Psoas muscle (tissue), 8 donors: ENCODE results near the gene MLKL. TPM values are rescaled to one million over a fixed set of nuclear protein-coding genes. Genes with fewer than 3 reads are reported as not detected.

Source experiments
- ATAC-seq, 4 donors: fragments of 200-7000 bp; cut with Tn5 transposase; one replicate each; pipeline ENCODE4 v1.9.1; 2020; ENCODE audit warnings: moderate library complexity in 3 of 4, mild to moderate bottlenecking in 2 of 4
- DNase-seq, 2 donors: peaks; one replicate each; pipeline ENCODE4 v3.0.0-alpha.2; 2020
- H3K27ac ChIP-seq: fragments of 200-600 bp; one replicate; pipeline ENCODE4 v1.8.0; 2022
- H3K27me3 ChIP-seq, 3 donors: fragments of 200-600 bp in 1 of 3; one replicate each; pipeline versions ENCODE4 v1.6.1 to v1.8.0; 2013 to 2022; ENCODE audit warnings: low read length in 2 of 3, mild to moderate bottlenecking in 2 of 3, moderate library complexity in 1 of 3; ENCODE audit not compliant: insufficient read depth in 3 of 3
- H3K36me3 ChIP-seq, 2 donors: fragments of 200-600 bp in 1 of 2; one replicate each; pipeline versions ENCODE4 v1.6.1 to v1.8.0; 2013 to 2022; ENCODE audit warnings: low read depth in 1 of 2, mild to moderate bottlenecking in 1 of 2, moderate library complexity in 1 of 2; ENCODE audit not compliant: insufficient read depth in 1 of 2
- H3K4me1 ChIP-seq: fragments of 200-600 bp; one replicate; pipeline ENCODE4 v1.8.0; 2022
- H3K4me3 ChIP-seq: fragments of 200-600 bp; one replicate; pipeline ENCODE4 v1.8.0; 2022; ENCODE audit warnings: mild to moderate bottlenecking
- H3K9me3 ChIP-seq: fragments of 200-600 bp; one replicate; pipeline ENCODE4 v1.8.0; 2022
- CTCF ChIP-seq: fragments of 200-600 bp; IDR thresholded peaks from one replicate; pipeline ENCODE4 v1.8.0; 2022; ENCODE audit warnings: antibody characterized with exemption
- whole genome bisulfite sequencing, 3 donors: extraction: QIAGEN DNeasy Blood & Tissue Kit; methylation state at CpG; one replicate each; pipeline versions ENCODE4 v1.1.6 to v1.1.7; 2013; 5-methylcytosine and 5-hydroxymethylcytosine counted together
- intact Hi-C, 2 donors: fragments of 100-400 bp; cut with DNase I; formaldehyde crosslinking; loops; one replicate each; pipeline versions ENCODE4 v1.11.0 to v1.14.2; 2022
- polyA plus RNA-seq, 3 donors: library from polyadenylated mRNA; stranded (reverse); fragments of 200-250 nt; gene quantifications; one replicate each; pipeline ENCODE4 v1.2.3, GENCODE V29; 2013
- total RNA-seq, 4 donors: library from RNA; stranded (reverse); fragmentation: NEBNext Ultra II Directional in 2 of 4; extraction: Animal tissue kit (Norgen Biotek cat#: 25700) in 2 of 4; gene quantifications; one replicate each; pipeline versions ENCODE4 v1.2.1 to v1.2.4, GENCODE V29; 2021 to 2023
- donor health status: healthy with polysubstance abuse.
- donor health status: DM: no; HTN: no; CAD: no; lungs with moderate emphysema.
- donor health status: Bipolar disorder and iron deficiency.
- donor health status: healthy.
- donor health status: DM: yes; HTN: yes; CAD: no.
- donor health status: DM: no; HTN: no; CAD: no.
- donor health status: DM: no; HTN: no; CAD: no.
- donor health status: DM: yes; HTN: yes; CAD: no.

MLKL gene
- total and polyA plus RNA-seq, 7 donors: 0.56 to 3.4 (median 2.2) TPM

- H3K27ac ChIP-seq: no peak overlapping the region
- DNase-seq (no peak), ATAC-seq (no peak)
- H3K4me3 ChIP-seq: no peak overlapping the region
- no peaks in the 10 kb centered on the region for H3K36me3 ChIP-seq
- H3K27me3 ChIP-seq: peaks cover 0 to 25% (median 8%) of the 10 kb centered on the region in 3 donors
- no peaks in the 10 kb centered on the region for H3K4me1 ChIP-seq
- intact Hi-C loops: no loop called here
- no peak for TF ChIP-seq CTCF
- WGBS, 3 donors: 75 to 90% (median 80%) methylated on average over 7 of the region's 7 CpGs
- no peaks in the 10 kb centered on the region for H3K9me3 ChIP-seq
These were observed 45.3 kb upstream of the MLKL start for GRCh38 chr16:74745926-74746325.

- intact Hi-C loops: no loop called here
- WGBS, 3 donors: 71 to 76% (median 74%) methylated on average over 9 to 10 of the region's 10 CpGs
These were observed 44.5 kb upstream of the MLKL start for GRCh38 chr16:74745109-74745615.

GRCh38 chr16:74744566-74744965 lies 43.9 kb upstream of the MLKL start:
- DNase-seq (no peak), ATAC-seq (no peak)
- H3K36me3 ChIP-seq: no peaks in the 10 kb centered on the region
- H3K27me3 ChIP-seq: peaks cover 0 to 25% (median 6%) of the 10 kb centered on the region in 3 donors
- whole genome bisulfite sequencing, 3 donors: 92 to 99% (median 95%) methylated on average over 4 of the region's 4 CpGs
- intact Hi-C loops: no loop called here
- TF ChIP-seq CTCF: no peak
- no peak overlapping the region for H3K4me3 ChIP-seq
- no peaks in the 10 kb centered on the region for H3K4me1 ChIP-seq
- H3K9me3 ChIP-seq: no peaks in the 10 kb centered on the region
- H3K27ac ChIP-seq: no peak overlapping the region

More at GRCh38 chr16:74745109-74745615, 44.5 kb upstream of the MLKL start:
- H3K27ac ChIP-seq: no peak overlapping the region
- H3K4me1 ChIP-seq: no peaks in the 10 kb centered on the region
- DNase-seq: no peak
- no peak for ATAC-seq
- H3K4me3 ChIP-seq: no peak overlapping the region
- H3K9me3 ChIP-seq: no peaks in the 10 kb centered on the region
- TF ChIP-seq CTCF: no peak
- H3K36me3 ChIP-seq: no peaks in the 10 kb centered on the region
- H3K27me3 ChIP-seq: peaks cover 0 to 25% (median 6%) of the 10 kb centered on the region in 3 donors

GRCh38 chr16:74743668-74744299 lies 43.1 kb upstream of the MLKL start:
- Histone ChIP-seq H3K27me3 (peaks cover 0 to 19% (median 6%) of the 10 kb centered on the region in 3 donors), H3K27ac (no peak overlapping the region), H3K4me1 (no peaks in the 10 kb centered on the region), H3K4me3 (no peak overlapping the region), H3K36me3 (no peaks in the 10 kb centered on the region), H3K9me3 (no peaks in the 10 kb centered on the region)
- ATAC-seq: no peak
- DNase-seq: no peak
- TF ChIP-seq CTCF: no peak
- intact Hi-C loops: no loop called here
- 38 to 44% (median 44%) methylated on average over 15 of the region's 15 CpGs for WGBS, 3 donors
